DOHH2 (cell line): Measurements from ENCODE around the gene FBXO11.

ENCODE experiments used
- CTCF ChIP-seq: fragments of 200-600 bp; sonication (generic); IDR thresholded peaks from one replicate; pipeline ENCODE4 v1.5.1; 2014; ENCODE audit warnings: antibody characterized with exemption, mild to moderate bottlenecking, low read depth, low read length; ENCODE audit not compliant: poor library complexity, severe bottlenecking
- EZH2phosphoT487 ChIP-seq: fragments of 200-600 bp; sonication (generic); IDR thresholded peaks from 2 replicates; pipeline ENCODE4 v1.6.1; 2017; ENCODE audit warnings: borderline replicate concordance, mild to moderate bottlenecking, antibody characterized with exemption, low read length, moderate library complexity, mixed read lengths

GRCh38 chr2:47950340-47951301 lies 44.3 kb upstream of the FBXO11 start:
- TF ChIP-seq CTCF (no peak), EZH2phosphoT487 (no peak)
